Cardiac muscle cell (in vitro differentiated cells and primary cell): ENCODE measurements around the gene PDCD7. TPM values are rescaled to one million over a fixed set of nuclear protein-coding genes. Genes with fewer than 3 reads are reported as not detected.

Source experiments
- DNase-seq, 2 donors: peaks; one replicate each; pipeline versions ENCODE4 v3.0.0 to v3.0.0-alpha.2; 2010 to 2017; ENCODE audit warnings: low read depth in 1 of 2, low spot score in 1 of 2
- H3K27ac ChIP-seq: fragments of 200-600 bp; sonication (generic); 2 replicates; pipeline ENCODE4 v1.5.1; 2016
- H3K27me3 ChIP-seq: fragments of 200-600 bp; sonication (generic); 2 replicates; pipeline ENCODE4 v1.6.0; 2016; ENCODE audit warnings: control low read depth
- H3K36me3 ChIP-seq: fragments of 200-600 bp; sonication (generic); 2 replicates; pipeline ENCODE4 v1.5.1; 2016; ENCODE audit warnings: control low read depth
- H3K4me1 ChIP-seq: fragments of 200-600 bp; sonication (generic); 2 replicates; pipeline ENCODE4 v1.8.1; 2017; ENCODE audit warnings: low read depth, mild to moderate bottlenecking, mixed run types
- H3K4me3 ChIP-seq: fragments of 200-600 bp; sonication (generic); 2 replicates; pipeline ENCODE4 v1.5.1; 2016; ENCODE audit warnings: mild to moderate bottlenecking
- H3K9me3 ChIP-seq: fragments of 200-600 bp; sonication (generic); 2 replicates; pipeline ENCODE4 v1.5.1; 2017; ENCODE audit warnings: low read depth, mild to moderate bottlenecking, control low read depth
- CTCF ChIP-seq: IDR thresholded peaks from 2 replicates; pipeline ENCODE4 v1.5.1; 2012; ENCODE audit warnings: low read depth, mild to moderate bottlenecking, low read length
- polyA plus RNA-seq: library from polyadenylated mRNA; unstranded; fragments of >200 nt; fragmentation: Nextera tagmentation; extraction: Ambion mirVana; gene quantifications from 2 replicates; pipeline ENCODE4 v1.2.1, GENCODE V29; 2016
- total RNA-seq: library from RNA; depleted of rRNA; stranded (reverse); fragments of >200 nt; gene quantifications from 2 replicates; pipeline ENCODE4 v1.2.3, GENCODE V29; 2016

The PDCD7 gene
- total and polyA plus RNA-seq, 2 experiments from 2014 or later: 18.7 to 35.5 TPM

GRCh38 chr15:65134538-65134937 is 930 bp upstream of the PDCD7 start:
- no peak overlapping the region for H3K27ac ChIP-seq
- peaks cover 2% of the 10 kb centered on the region for H3K36me3 ChIP-seq
- H3K9me3 ChIP-seq: no peaks in the 10 kb centered on the region
- no peak for DNase-seq
- TF ChIP-seq CTCF: no peak
- H3K4me3 ChIP-seq: no peak overlapping the region
- H3K27me3 ChIP-seq: no peaks in the 10 kb centered on the region
- peaks cover 10% of the 10 kb centered on the region for H3K4me1 ChIP-seq

- no peak for TF ChIP-seq CTCF
- Histone ChIP-seq H3K27me3 (no peaks in the 10 kb centered on the region), H3K4me3 (peak overlapping the region; percentile 88), H3K36me3 (peaks cover 16% of the 10 kb centered on the region), H3K9me3 (no peaks in the 10 kb centered on the region), H3K27ac (peak overlapping the region; percentile 95), H3K4me1 (peaks cover 10% of the 10 kb centered on the region)
- DNase-seq: peak; percentile 63 to 69
Measured at GRCh38 chr15:65132878-65133547, 595 bp downstream of the PDCD7 start.

GRCh38 chr15:65130941-65131340 is 2.7 kb downstream of the PDCD7 start:
- no peaks in the 10 kb centered on the region for H3K27me3 ChIP-seq
- DNase-seq: no peak
- TF ChIP-seq CTCF: no peak
- H3K4me3 ChIP-seq: no peak overlapping the region
- H3K27ac ChIP-seq: no peak overlapping the region
- peaks cover 10% of the 10 kb centered on the region for H3K4me1 ChIP-seq
- peaks cover 23% of the 10 kb centered on the region for H3K36me3 ChIP-seq
- H3K9me3 ChIP-seq: no peaks in the 10 kb centered on the region

- H3K4me1 ChIP-seq: no peaks in the 10 kb centered on the region
- no peaks in the 10 kb centered on the region for H3K27me3 ChIP-seq
- peaks cover 53% of the 10 kb centered on the region for H3K36me3 ChIP-seq
- no peak for DNase-seq
- H3K27ac ChIP-seq: no peak overlapping the region
- H3K9me3 ChIP-seq: no peaks in the 10 kb centered on the region
- no peak for TF ChIP-seq CTCF
- no peak overlapping the region for H3K4me3 ChIP-seq
Measured at GRCh38 chr15:65115542-65115941, 18.1 kb downstream of the PDCD7 start.

GRCh38 chr15:65115086-65115485 is 18.5 kb downstream of the PDCD7 start, which contains the start of gene UBAP1L:
UBAP1L (minus strand) TSS chr15:65115200; CDS start chr15:65106215, 8,985 bp downstream.
- Histone ChIP-seq H3K4me3 (no peak within 1 kb of the TSS), H3K9me3 (no peaks in the 10 kb centered on the region), H3K27ac (no peak within 1 kb of the TSS), H3K36me3 (peaks cover 50% of the 10 kb centered on the region), H3K27me3 (no peaks in the 10 kb centered on the region), H3K4me1 (no peaks in the 10 kb centered on the region)
- no peak for TF ChIP-seq CTCF
- no peak for DNase-seq
